IMR-90 (cell line): ENCODE data around the gene XPO6. TPM values are rescaled to one million over a fixed set of nuclear protein-coding genes. Genes with fewer than 3 reads are reported as not detected.

ENCODE experiments used
- ATAC-seq: fragments of 200-7000 bp; cut with Tn5 transposase; 2 replicates; pipeline ENCODE4 v1.9.1; 2020; ENCODE audit warnings: low read depth, mild to moderate bottlenecking, moderate library complexity
- BruUV-seq: library from RNA; stranded (reverse); fragments of 400-500 nt; replicated peaks from 2 replicates; lab custom pipeline; 2021; lab: Mats Ljungman, UMichigan
- CTCF ChIA-PET: fragments of 300-600 bp; formaldehyde crosslinking; extraction: SDS; loops from one replicate; lab custom pipeline; 2021; ENCODE audit warnings: antibody characterized with exemption; lab: Yijun Ruan, JAX
- POLR2A ChIA-PET: fragments of 300-600 bp; sonication (Branson Sonifier 250); formaldehyde crosslinking; loops from one replicate; lab custom pipeline; 2022; ENCODE audit warnings: antibody characterized with exemption; ENCODE audit not compliant: unreplicated experiment; lab: Charles Lee
- DNase-seq: peaks from one replicate; pipeline ENCODE4 v3.0.0; 2013
- H2AFZ ChIP-seq: replicated peaks from 2 replicates; pipeline ENCODE3; 2013; ENCODE audit warnings: low read length, mild to moderate bottlenecking; ENCODE audit not compliant: poor library complexity
- H2AK5ac ChIP-seq: 2 replicates; pipeline ENCODE4 v1.6.1; 2013; ENCODE audit warnings: low read depth, low read length, inconsistent platforms
- H2AK9ac ChIP-seq: replicated peaks from 2 replicates; pipeline ENCODE3; 2013; ENCODE audit warnings: mild to moderate bottlenecking, low read depth, low read length, moderate library complexity; ENCODE audit not compliant: poor library complexity
- H2BK120ac ChIP-seq: 2 replicates; pipeline ENCODE4 v1.6.1; 2013; ENCODE audit warnings: low read depth, low read length, inconsistent platforms
- H2BK15ac ChIP-seq: 3 replicates; pipeline ENCODE4 v1.6.1; 2013; ENCODE audit warnings: low read depth, low read length, inconsistent platforms
- H2BK20ac ChIP-seq: 2 replicates; pipeline ENCODE4 v1.6.1; 2013; ENCODE audit warnings: low read depth, mild to moderate bottlenecking, inconsistent platforms, low read length, moderate library complexity
- H2BK5ac ChIP-seq: 2 replicates; pipeline ENCODE4 v1.6.1; 2013; ENCODE audit warnings: mild to moderate bottlenecking, low read depth, low read length, inconsistent platforms; ENCODE audit not compliant: poor library complexity, severe bottlenecking
- H3K14ac ChIP-seq: replicated peaks from 2 replicates; pipeline ENCODE4 v1.6.1; 2013; ENCODE audit warnings: low read depth, low read length, inconsistent platforms
- H3K18ac ChIP-seq: 2 replicates; pipeline ENCODE4 v1.6.1; 2013; ENCODE audit warnings: low read depth, low read length, control low read depth
- H3K23ac ChIP-seq: 2 replicates; pipeline ENCODE4 v1.6.1; 2013; ENCODE audit warnings: low read depth, low read length, inconsistent platforms
- H3K27ac ChIP-seq: 2 replicates; pipeline ENCODE4 v1.5.1; 2013; ENCODE audit warnings: mild to moderate bottlenecking, control low read depth, low read length; ENCODE audit not compliant: insufficient read depth
- H3K27me3 ChIP-seq: 2 replicates; pipeline ENCODE4 v1.6.1; 2013; ENCODE audit warnings: low read length; ENCODE audit not compliant: control insufficient read depth, insufficient read depth
- H3K36me3 ChIP-seq: 2 replicates; pipeline ENCODE4 v1.6.1; 2013; ENCODE audit warnings: low read length, mixed read lengths; ENCODE audit not compliant: control insufficient read depth, insufficient read depth
- H3K4ac ChIP-seq: 2 replicates; pipeline ENCODE4 v1.6.1; 2013; ENCODE audit warnings: low read depth, low read length, inconsistent platforms
- H3K4me1 ChIP-seq: 2 replicates; pipeline ENCODE4 v1.6.1; 2013; ENCODE audit warnings: low read length, mixed read lengths; ENCODE audit not compliant: control insufficient read depth, insufficient read depth
- H3K4me2 ChIP-seq: 2 replicates; pipeline ENCODE4 v1.6.1; 2013; ENCODE audit warnings: low read depth, mild to moderate bottlenecking, control low read depth, low read length, moderate library complexity
- H3K4me3 ChIP-seq: 2 replicates; pipeline ENCODE4 v1.5.1; 2013; ENCODE audit warnings: low read depth, mild to moderate bottlenecking, control low read depth, low read length, moderate library complexity; ENCODE audit not compliant: insufficient read depth
- H3K56ac ChIP-seq: 2 replicates; pipeline ENCODE4 v1.6.1; 2013; ENCODE audit warnings: low read length, inconsistent platforms; ENCODE audit not compliant: insufficient read depth; ENCODE audit errors: extremely low read depth
- H3K79me1 ChIP-seq, 2 experiments: 2 replicates each; pipeline ENCODE4 v1.6.1; 2013; ENCODE audit warnings: low read length in 2 of 2, inconsistent platforms in 1 of 2, low read depth in 1 of 2
- H3K9ac ChIP-seq: 2 replicates; pipeline ENCODE4 v1.6.1; 2013; ENCODE audit warnings: low read depth, low read length, control low read depth
- H3K9me1 ChIP-seq: 2 replicates; pipeline ENCODE4 v1.6.1; 2013; ENCODE audit warnings: low read length, inconsistent platforms; ENCODE audit not compliant: insufficient read depth
- H3K9me3 ChIP-seq: 2 replicates; pipeline ENCODE4 v1.6.1; 2013; ENCODE audit warnings: low read length; ENCODE audit not compliant: control insufficient read depth, insufficient read depth
- H4K20me1 ChIP-seq: 2 replicates; pipeline ENCODE4 v1.6.1; 2013; ENCODE audit warnings: low read length, inconsistent platforms; ENCODE audit not compliant: insufficient read depth
- H4K5ac ChIP-seq: 2 replicates; pipeline ENCODE4 v1.6.1; 2013; ENCODE audit warnings: mild to moderate bottlenecking, low read depth, low read length, control low read depth
- H4K8ac ChIP-seq, 2 experiments: 2 replicates each; pipeline ENCODE4 v1.6.1; 2013; ENCODE audit warnings: low read depth in 2 of 2, low read length in 2 of 2, control low read depth in 1 of 2, inconsistent platforms in 1 of 2
- H4K91ac ChIP-seq: 2 replicates; pipeline ENCODE4 v1.6.1; 2013; ENCODE audit warnings: low read depth, low read length, inconsistent platforms; ENCODE audit not compliant: insufficient read depth
- BHLHE40 ChIP-seq: fragments of 150-350 bp; IDR thresholded peaks from 2 replicates; pipeline ENCODE4 v1.6.1; 2016; ENCODE audit warnings: mild to moderate bottlenecking, low read depth, low read length
- ELK1 ChIP-seq: fragments of 150-350 bp; IDR thresholded peaks from 2 replicates; pipeline ENCODE4 v1.6.1; 2016; ENCODE audit warnings: low read depth, mild to moderate bottlenecking, low read length, moderate library complexity, borderline replicate concordance
- FOS ChIP-seq: fragments of 150-350 bp; IDR thresholded peaks from 2 replicates; pipeline ENCODE4 v1.6.1; 2016; ENCODE audit warnings: low read depth, low read length
- MAZ ChIP-seq: IDR thresholded peaks from 2 replicates; pipeline ENCODE4 v1.6.1; 2012; ENCODE audit warnings: low read depth, mild to moderate bottlenecking, low read length, improper control_type of control experiment, moderate library complexity, borderline replicate concordance
- RAD21 ChIP-seq: IDR thresholded peaks from 2 replicates; pipeline ENCODE4 v1.6.1; 2012; ENCODE audit warnings: low read length, improper control_type of control experiment
- WGBS, 2 experiments: methylation state at CpG; one replicate each; pipeline versions ENCODE4 v1.1.5 to v1.1.7; 2013; ENCODE audit warnings: missing lambda C conversion rate in 2 of 2; ENCODE audit not compliant: insufficient read length in 1 of 2; ENCODE audit errors: extremely low coverage in 2 of 2; 5-methylcytosine and 5-hydroxymethylcytosine counted together
- dilution Hi-C: fragments of 300-500 bp; cut with HindIII; formaldehyde crosslinking; loops from one replicate; pipeline ENCODE4 v1.14.3; 2018; ENCODE audit warnings: low sequenced_read_pairs; ENCODE audit not compliant: unreplicated experiment
- in situ Hi-C: fragments of 300-500 bp; cut with MboI; formaldehyde crosslinking; loops from 3 replicates; pipeline ENCODE4 v1.14.3; 2019; ENCODE audit warnings: low sequenced_read_pairs, inconsistent platforms, mixed read lengths
- intact Hi-C: fragments of 100-400 bp; cut with micrococcal nuclease; formaldehyde crosslinking; loops from 2 replicates; pipeline ENCODE4 v1.10.0; 2022
- polyA plus RNA-seq, 3 experiments: library from polyadenylated mRNA; depleted of rRNA; stranded (reverse); fragments of >200 nt; gene quantifications; 2 replicates each; pipeline ENCODE4 v1.2.3, GENCODE V29; 2012; ENCODE audit warnings: low replicate concordance in 1 of 3
- total RNA-seq: library from RNA; depleted of rRNA; stranded (reverse); fragments of >200 nt; gene quantifications from 2 replicates; pipeline ENCODE4 v1.2.3, GENCODE V29; 2012
- TF ChIP-seq, protein P1 (sequence below): conservative IDR thresholded peaks from 2 replicates; pipeline ENCODE4 v1.5.1; 2012; ENCODE audit warnings: mild to moderate bottlenecking, low read depth, low read length, improper control_type of control experiment

The XPO6 gene
- total and polyA plus RNA-seq, 2 of the 4 experiments (the other 2 are of a cell fraction) = 108 to 184 TPM

- H2BK120ac ChIP-seq = no peak overlapping the region
- H3K4ac ChIP-seq = no peak overlapping the region
- H3K4me1 ChIP-seq = no peaks in the 10 kb centered on the region
- in situ Hi-C loops = no loop called here
- H4K5ac ChIP-seq = no peak overlapping the region
- no peaks in the 10 kb centered on the region for H3K9me3 ChIP-seq
- no peak overlapping the region for H3K56ac ChIP-seq
- H2BK20ac ChIP-seq = no peak overlapping the region
- H3K23ac ChIP-seq = no peak overlapping the region
- no peak overlapping the region for H3K27ac ChIP-seq
- no peak overlapping the region for H3K9ac ChIP-seq
- peaks cover 20% of the 10 kb centered on the region for H3K9me1 ChIP-seq
- H4K20me1 ChIP-seq = peaks cover 16% of the 10 kb centered on the region; the same call in 1 of the 2 replicates
- TF ChIP-seq FOS = no peak
- TF ChIP-seq, protein P1, sequence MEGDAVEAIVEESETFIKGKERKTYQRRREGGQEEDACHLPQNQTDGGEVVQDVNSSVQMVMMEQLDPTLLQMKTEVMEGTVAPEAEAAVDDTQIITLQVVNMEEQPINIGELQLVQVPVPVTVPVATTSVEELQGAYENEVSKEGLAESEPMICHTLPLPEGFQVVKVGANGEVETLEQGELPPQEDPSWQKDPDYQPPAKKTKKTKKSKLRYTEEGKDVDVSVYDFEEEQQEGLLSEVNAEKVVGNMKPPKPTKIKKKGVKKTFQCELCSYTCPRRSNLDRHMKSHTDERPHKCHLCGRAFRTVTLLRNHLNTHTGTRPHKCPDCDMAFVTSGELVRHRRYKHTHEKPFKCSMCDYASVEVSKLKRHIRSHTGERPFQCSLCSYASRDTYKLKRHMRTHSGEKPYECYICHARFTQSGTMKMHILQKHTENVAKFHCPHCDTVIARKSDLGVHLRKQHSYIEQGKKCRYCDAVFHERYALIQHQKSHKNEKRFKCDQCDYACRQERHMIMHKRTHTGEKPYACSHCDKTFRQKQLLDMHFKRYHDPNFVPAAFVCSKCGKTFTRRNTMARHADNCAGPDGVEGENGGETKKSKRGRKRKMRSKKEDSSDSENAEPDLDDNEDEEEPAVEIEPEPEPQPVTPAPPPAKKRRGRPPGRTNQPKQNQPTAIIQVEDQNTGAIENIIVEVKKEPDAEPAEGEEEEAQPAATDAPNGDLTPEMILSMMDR = no peak
- TF ChIP-seq MAZ = no peak
- TF ChIP-seq RAD21 = no peak
- no peak for TF ChIP-seq ELK1
- no peak for TF ChIP-seq BHLHE40
- H2AFZ ChIP-seq = no peak overlapping the region
- ChIA-PET POLR2A (no interaction called here), CTCF (interaction anchor here (0.7 kb wide), 1 partner anchor 55 kb away, joined by 3 read pairs; no protein-coding TSS in a partner anchor)
- ATAC-seq (no peak), DNase-seq (no peak)
- H3K79me1 ChIP-seq = peaks cover 42 to 60% of the 10 kb centered on the region in 2 experiments
- H2BK5ac ChIP-seq = no peak overlapping the region
- no peak overlapping the region for H3K18ac ChIP-seq
- no peak overlapping the region for H3K4me3 ChIP-seq
- H2BK15ac ChIP-seq = no peak overlapping the region
- no peak overlapping the region for H4K8ac ChIP-seq
- H4K91ac ChIP-seq = no peak overlapping the region
- intact Hi-C loops = no loop called here
- no peak overlapping the region for H2AK9ac ChIP-seq
- WGBS, 2 experiments = no CpG with 5 or more reads among the region's 5 CpGs
- H3K36me3 ChIP-seq = peaks cover 69% of the 10 kb centered on the region
- H2AK5ac ChIP-seq = no peak overlapping the region
- dilution Hi-C loops = no loop called here
- BruUV-seq = no TSS peak
- H3K4me2 ChIP-seq = no peak overlapping the region
- H3K14ac ChIP-seq = no peak overlapping the region
- H3K27me3 ChIP-seq = no peaks in the 10 kb centered on the region
Measured at GRCh38 chr16:28131743-28132393, 79.9 kb downstream of the XPO6 start.
